ENCODE results near the gene METTL25B.

The METTL25B gene

DNA sequence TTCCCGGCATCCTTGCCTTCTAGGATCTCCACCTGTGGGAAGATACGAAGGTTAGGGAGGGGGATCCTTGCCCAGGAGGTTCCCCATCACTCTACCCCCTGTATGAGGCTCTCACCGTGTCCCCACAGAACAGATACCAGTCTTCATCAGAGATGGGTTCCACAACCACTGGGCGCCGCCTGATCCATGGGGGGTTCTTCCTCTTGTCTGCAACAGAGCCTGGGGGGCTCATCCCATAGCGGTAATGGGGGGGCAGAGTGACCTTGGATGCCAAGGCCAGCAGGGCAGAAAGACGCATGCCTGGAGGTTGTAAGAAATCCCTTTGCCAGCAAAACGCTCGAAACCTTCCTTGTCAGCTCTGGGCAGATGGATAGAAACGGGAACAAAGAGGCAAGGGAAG lies 10.1 kb downstream of the METTL25B start:
- Histone ChIP-seq H3K4me3 (IDR thresholded peaks at IDR 0.05; ENCODE audit: insufficient read depth, low read depth, low read length) (no peak overlapping the region), H3K36me3 (ENCODE audit: insufficient read depth) (no peaks in the 10 kb centered on the region; the same call in 1 of the 2 replicates), H3K9ac (no peak overlapping the region), H3K27me3 (ENCODE audit: insufficient read depth, low read depth) (no peaks in the 10 kb centered on the region), H3K4me2 (no peak overlapping the region), H2AFZ (ENCODE audit: low read depth) (no peak overlapping the region), H3K79me2 (ENCODE audit: insufficient read depth, low read depth) (peaks cover 30% of the 10 kb centered on the region; the same call in 1 of the 2 replicates), H3K27ac (no peak overlapping the region), H4K20me1 (ENCODE audit: insufficient read depth) (no peaks in the 10 kb centered on the region), H3K4me1 (ENCODE audit: low read depth, poor library complexity, severe bottlenecking) (peaks cover 33% of the 10 kb centered on the region)
- TF ChIP-seq, protein P1, sequence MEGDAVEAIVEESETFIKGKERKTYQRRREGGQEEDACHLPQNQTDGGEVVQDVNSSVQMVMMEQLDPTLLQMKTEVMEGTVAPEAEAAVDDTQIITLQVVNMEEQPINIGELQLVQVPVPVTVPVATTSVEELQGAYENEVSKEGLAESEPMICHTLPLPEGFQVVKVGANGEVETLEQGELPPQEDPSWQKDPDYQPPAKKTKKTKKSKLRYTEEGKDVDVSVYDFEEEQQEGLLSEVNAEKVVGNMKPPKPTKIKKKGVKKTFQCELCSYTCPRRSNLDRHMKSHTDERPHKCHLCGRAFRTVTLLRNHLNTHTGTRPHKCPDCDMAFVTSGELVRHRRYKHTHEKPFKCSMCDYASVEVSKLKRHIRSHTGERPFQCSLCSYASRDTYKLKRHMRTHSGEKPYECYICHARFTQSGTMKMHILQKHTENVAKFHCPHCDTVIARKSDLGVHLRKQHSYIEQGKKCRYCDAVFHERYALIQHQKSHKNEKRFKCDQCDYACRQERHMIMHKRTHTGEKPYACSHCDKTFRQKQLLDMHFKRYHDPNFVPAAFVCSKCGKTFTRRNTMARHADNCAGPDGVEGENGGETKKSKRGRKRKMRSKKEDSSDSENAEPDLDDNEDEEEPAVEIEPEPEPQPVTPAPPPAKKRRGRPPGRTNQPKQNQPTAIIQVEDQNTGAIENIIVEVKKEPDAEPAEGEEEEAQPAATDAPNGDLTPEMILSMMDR (conservative IDR thresholded peaks at IDR 0.05; ENCODE audit: low read depth, low read length) = no peak

DNA sequence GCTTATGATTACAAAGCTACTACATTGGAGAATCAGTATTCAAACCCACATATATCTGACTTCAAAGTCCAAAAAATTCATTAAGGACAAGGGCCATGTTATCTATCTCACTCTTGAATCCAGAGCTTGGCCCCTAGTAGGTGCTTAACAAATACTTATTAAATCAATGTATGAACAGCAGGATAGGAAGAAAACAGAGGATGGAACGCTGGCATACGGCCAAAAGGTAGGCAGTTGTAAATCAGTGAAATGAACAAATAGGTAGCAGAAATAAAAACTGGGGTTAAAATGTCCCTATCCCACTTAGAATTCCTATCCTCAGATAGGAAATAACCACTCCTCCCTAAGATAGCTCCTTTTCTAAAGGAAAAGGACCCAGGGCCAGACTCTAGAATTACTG lies 10.6 kb downstream of the METTL25B start:
- H3K4me3 ChIP-seq (IDR thresholded peaks at IDR 0.05; ENCODE audit: insufficient read depth, low read depth, low read length) = no peak overlapping the region
- no peaks in the 10 kb centered on the region for H4K20me1 ChIP-seq (ENCODE audit: insufficient read depth)
- H3K36me3 ChIP-seq (ENCODE audit: insufficient read depth) = no peaks in the 10 kb centered on the region; the same call in 1 of the 2 replicates
- H3K27ac ChIP-seq = no peak overlapping the region
- H3K9ac ChIP-seq = no peak overlapping the region
- TF ChIP-seq, protein P1 (conservative IDR thresholded peaks at IDR 0.05; ENCODE audit: low read depth, low read length) = no peak
- peaks cover 38% of the 10 kb centered on the region for H3K4me1 ChIP-seq (ENCODE audit: low read depth, poor library complexity, severe bottlenecking)
- H3K4me2 ChIP-seq = peak overlapping the region; percentile 81; the same call in 1 of the 2 replicates
- H3K27me3 ChIP-seq (ENCODE audit: insufficient read depth, low read depth) = no peaks in the 10 kb centered on the region
- H3K79me2 ChIP-seq (ENCODE audit: insufficient read depth, low read depth) = peaks cover 35% of the 10 kb centered on the region; the same call in 1 of the 2 replicates
- no peak overlapping the region for H2AFZ ChIP-seq (ENCODE audit: low read depth)

DNA sequence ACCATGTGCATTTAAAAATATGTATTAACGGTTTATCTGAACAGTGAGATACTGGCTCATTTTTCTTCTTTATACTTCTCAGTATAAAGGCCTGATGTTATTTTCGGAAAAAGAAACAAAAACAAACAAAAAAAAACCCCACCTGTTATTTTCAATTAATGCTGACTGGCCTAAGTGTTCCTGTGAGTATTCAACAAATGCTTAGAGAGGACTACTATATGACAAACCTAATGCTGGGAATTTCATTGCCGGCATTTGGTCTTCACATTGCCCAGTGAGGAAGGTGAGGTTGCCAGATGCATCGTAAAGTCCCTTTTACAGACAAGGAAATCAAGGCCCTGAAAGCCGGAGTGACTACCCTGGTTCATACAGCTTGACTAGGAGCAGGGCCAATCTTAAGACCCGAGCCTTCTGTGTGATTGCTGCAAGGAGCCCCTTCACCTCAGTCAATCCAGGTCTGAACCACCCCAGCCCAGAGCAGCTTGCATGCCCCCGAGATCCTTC lies 12.0 kb downstream of the METTL25B start:
- Histone ChIP-seq H3K27ac (peak overlapping the region; percentile 72), H3K27me3 (ENCODE audit: insufficient read depth, low read depth) (no peaks in the 10 kb centered on the region), H2AFZ (ENCODE audit: low read depth) (peak overlapping the region; percentile 62), H3K4me2 (peak overlapping the region; percentile 81), H4K20me1 (ENCODE audit: insufficient read depth) (no peaks in the 10 kb centered on the region), H3K36me3 (ENCODE audit: insufficient read depth) (no peaks in the 10 kb centered on the region; the same call in 1 of the 2 replicates), H3K79me2 (ENCODE audit: insufficient read depth, low read depth) (peaks cover 46% of the 10 kb centered on the region), H3K9ac (peak overlapping the region; percentile 83), H3K4me1 (ENCODE audit: low read depth, poor library complexity, severe bottlenecking) (peaks cover 48% of the 10 kb centered on the region), H3K4me3 (IDR thresholded peaks at IDR 0.05; ENCODE audit: insufficient read depth, low read depth, low read length) (peak overlapping the region; percentile 99)
- TF ChIP-seq, protein P1 (conservative IDR thresholded peaks at IDR 0.05; ENCODE audit: low read depth, low read length) = no peak

DNA sequence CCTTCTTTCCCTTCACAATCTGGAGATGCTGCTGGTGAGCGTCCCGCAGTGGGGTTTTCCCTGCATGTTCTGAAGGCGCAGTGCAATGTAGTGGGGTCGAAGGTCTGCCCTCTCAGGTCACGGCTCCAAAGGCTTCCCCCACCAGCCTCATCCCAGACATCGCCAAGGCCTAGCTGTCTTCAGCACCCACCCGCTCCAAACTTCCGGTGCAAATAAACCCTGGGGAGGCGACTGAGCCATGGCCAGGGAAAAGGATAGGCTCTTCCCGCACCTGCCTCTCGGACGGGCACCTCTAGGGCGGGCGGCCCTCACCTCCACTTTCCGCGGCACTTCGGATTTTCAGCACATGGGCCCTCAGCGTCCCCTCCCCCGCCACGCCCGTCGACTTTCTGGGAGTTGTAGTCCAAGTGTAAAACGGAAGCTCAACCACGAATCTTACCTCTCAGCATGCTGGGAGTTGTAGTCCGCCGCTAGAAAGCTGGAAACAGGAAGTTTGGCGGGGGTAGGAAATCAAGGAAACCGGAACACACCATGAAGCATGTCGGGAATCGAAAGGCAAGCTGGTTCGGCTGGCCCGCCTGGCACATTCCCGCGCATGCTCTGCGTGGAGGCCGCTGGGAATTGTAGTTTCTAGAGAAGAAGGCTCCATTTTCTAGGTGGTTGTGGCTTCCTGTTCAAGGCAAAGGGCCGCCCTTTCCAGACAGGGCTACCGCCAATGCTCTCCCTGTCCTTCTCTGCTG lies 12.6 kb downstream of the METTL25B start, which contains the start of gene MRPL24:
MRPL24 (minus strand) TSS at position 348 of the 740 bp plus-strand sequence. CDS start 2,384 bp downstream, outside the sequence.
- TF ChIP-seq, protein P1 (conservative IDR thresholded peaks at IDR 0.05; ENCODE audit: low read depth, low read length) = no peak; the same call in 1 of the 2 replicates
- Histone ChIP-seq H4K20me1 (ENCODE audit: insufficient read depth) (peaks cover 5% of the 10 kb centered on the region; the same call in 1 of the 2 replicates), H3K4me1 (ENCODE audit: low read depth, poor library complexity, severe bottlenecking) (peaks cover 55% of the 10 kb centered on the region), H3K27me3 (ENCODE audit: insufficient read depth, low read depth) (no peaks in the 10 kb centered on the region), H3K79me2 (ENCODE audit: insufficient read depth, low read depth) (peaks cover 52% of the 10 kb centered on the region), H2AFZ (ENCODE audit: low read depth) (peak within 1 kb of the TSS; percentile 62), H3K4me3 (IDR thresholded peaks at IDR 0.05; ENCODE audit: insufficient read depth, low read depth, low read length) (peak within 1 kb of the TSS; percentile 99), H3K9ac (peak within 1 kb of the TSS; percentile 83), H3K36me3 (ENCODE audit: insufficient read depth) (no peaks in the 10 kb centered on the region; the same call in 1 of the 2 replicates), H3K27ac (peak within 1 kb of the TSS; percentile 72), H3K4me2 (peak within 1 kb of the TSS; percentile 81)
